Kidney (tissue), 14 donors: ENCODE data around the gene CASP3. TPM values are rescaled to one million over a fixed set of nuclear protein-coding genes. Genes with fewer than 3 reads are reported as not detected.
"Not testable (repeated sequence)": the region's sequence is repeated elsewhere in the genome, so short reads cannot be mapped to it uniquely, and the experiment has no call there.

Experiments used
- DNase-seq, 5 donors: peaks; one replicate each; pipeline ENCODE4 v3.0.0-alpha.2; 2013 to 2020
- FAIRE-seq: peaks from 2 replicates; lab custom pipeline; 2012; peaks lifted over from hg19 to GRCh38; lab: Jason Lieb, UNC
- H3K27ac ChIP-seq, 2 donors: one replicate each; pipeline ENCODE4 v1.7.0; 2013; ENCODE audit warnings: low read depth in 2 of 2, low read length in 2 of 2, inconsistent platforms in 1 of 2
- H3K27me3 ChIP-seq: one replicate; pipeline ENCODE4 v1.7.1; 2013; ENCODE audit warnings: low read length, inconsistent platforms; ENCODE audit not compliant: control insufficient read depth, insufficient read depth
- H3K36me3 ChIP-seq, 3 donors: one replicate each; pipeline versions ENCODE4 v1.7.0 to v1.7.1; 2013; ENCODE audit warnings: low read length in 3 of 3, control low read depth in 1 of 3, inconsistent platforms in 1 of 3; ENCODE audit not compliant: insufficient read depth in 3 of 3, control insufficient read depth in 2 of 3
- H3K4me1 ChIP-seq, 3 donors: one replicate each; pipeline versions ENCODE4 v1.7.0 to v1.7.1; 2013; ENCODE audit warnings: low read length in 3 of 3, inconsistent platforms in 1 of 3, low read depth in 1 of 3; ENCODE audit not compliant: control insufficient read depth in 2 of 3, insufficient read depth in 2 of 3
- H3K4me3 ChIP-seq, 3 donors: one replicate each; pipeline versions ENCODE4 v1.7.0 to v1.8.1; 2013; ENCODE audit warnings: low read length in 3 of 3, control low read depth in 1 of 3, inconsistent platforms in 1 of 3
- H3K9ac ChIP-seq, 3 donors: one replicate each; pipeline versions ENCODE4 v1.7.0 to v1.7.1; 2013; ENCODE audit warnings: low read length in 3 of 3, control low read depth in 1 of 3, inconsistent platforms in 1 of 3
- H3K9me3 ChIP-seq, 3 donors: one replicate each; pipeline versions ENCODE4 v1.7.0 to v1.7.1; 2013; ENCODE audit warnings: low read length in 3 of 3, control low read depth in 1 of 3, inconsistent platforms in 1 of 3; ENCODE audit not compliant: control insufficient read depth in 2 of 3, insufficient read depth in 1 of 3
- CTCF ChIP-seq: IDR thresholded peaks from 3 replicates; pipeline ENCODE4 v1.5.1; 2012; ENCODE audit warnings: mild to moderate bottlenecking, moderate library complexity, borderline replicate concordance; ENCODE audit not compliant: insufficient read depth; ENCODE audit errors: extremely low read depth
- intact Hi-C: fragments of 100-400 bp; cut with DNase I; formaldehyde crosslinking; loops from one replicate; pipeline ENCODE4 v1.11.1; 2022
- polyA plus RNA-seq: library from polyadenylated mRNA; stranded (reverse); fragments of 350-450 nt; fragmentation: Illumina TruSeq; extraction: RNeasy Lipid Tissue Mini Kit (QIAGEN cat#74804); gene quantifications from one replicate; pipeline ENCODE4 v1.2.3, GENCODE V29; 2014; ENCODE audit warnings: low read depth, low replicate concordance; ENCODE audit not compliant: insufficient read depth
- total RNA-seq: library from RNA; stranded (reverse); fragmentation: NEBNext Ultra II Directional; extraction: Animal tissue kit (Norgen Biotek cat#: 25700); gene quantifications from one replicate; pipeline ENCODE4 v1.2.1, GENCODE V29; 2021
- donor health status: control.
- donor health status: control.
- donor health status: control.
- donor health status: control.
- donor health status: control.
- donor health status: DM: yes; HTN: yes; CAD: no.
- donor health status: Normal renal cell carcinoma (clear cell type).

The CASP3 gene
- total and polyA plus RNA-seq, 2 donors from 2014 or later = 7.3 to 22.4 TPM

GRCh38 chr4:184655889-184656869 is 6.9 kb upstream of the CASP3 start:
- H3K36me3 ChIP-seq = peaks cover 0 to 4% (median 2%) of the 10 kb centered on the region in 3 donors
- H3K4me3 ChIP-seq = no peak overlapping the region
- H3K9ac ChIP-seq = no peak overlapping the region
- intact Hi-C loops = no loop called here
- no peak for FAIRE-seq
- no peaks in the 10 kb centered on the region for H3K4me1 ChIP-seq
- no peak for TF ChIP-seq CTCF
- no peaks in the 10 kb centered on the region for H3K27me3 ChIP-seq
- H3K9me3 ChIP-seq = no peaks in the 10 kb centered on the region
- DNase-seq = no peak
- H3K27ac ChIP-seq = no peak overlapping the region

GRCh38 chr4:184653650-184654049 is 4.4 kb upstream of the CASP3 start:
- intact Hi-C loops = no loop called here
- Histone ChIP-seq H3K4me3 (no peak overlapping the region), H3K9me3 (no peaks in the 10 kb centered on the region), H3K36me3 (no peaks in the 10 kb centered on the region), H3K27me3 (no peaks in the 10 kb centered on the region), H3K4me1 (peaks cover 0 to 5% (median 4%) of the 10 kb centered on the region in 3 donors), H3K9ac (no peak overlapping the region), H3K27ac (no peak overlapping the region)
- FAIRE-seq (no peak), DNase-seq (no peak)
- no peak for TF ChIP-seq CTCF

- peaks cover 3 to 13% (median 8%) of the 10 kb centered on the region in 3 donors for H3K4me1 ChIP-seq
- H3K36me3 ChIP-seq, H3K4me3 ChIP-seq, DNase-seq, FAIRE-seq, H3K9me3 ChIP-seq, H3K27ac ChIP-seq, H3K9ac ChIP-seq, H3K27me3 ChIP-seq, intact Hi-C loops: not testable (repeated sequence)
Observed at GRCh38 chr4:184652681-184653080, 3.4 kb upstream of the CASP3 start.

GRCh38 chr4:184651899-184652298 is 2.7 kb upstream of the CASP3 start:
- no peak for FAIRE-seq
- DNase-seq = no peak
- no peaks in the 10 kb centered on the region for H3K36me3 ChIP-seq
- no peaks in the 10 kb centered on the region for H3K27me3 ChIP-seq
- peaks cover 3 to 20% (median 15%) of the 10 kb centered on the region in 3 donors for H3K4me1 ChIP-seq
- H3K9me3 ChIP-seq = no peaks in the 10 kb centered on the region
- H3K4me3 ChIP-seq = no peak overlapping the region
- H3K9ac ChIP-seq = no peak overlapping the region
- no peak for TF ChIP-seq CTCF
- intact Hi-C loops = no loop called here
- H3K27ac ChIP-seq = no peak overlapping the region
